ENCODE results near the gene SCFD2.

SCFD2 gene

GRCh38 chr4:53015681-53016080, 350.2 kb downstream of the SCFD2 start:
- DNase-seq (ENCODE audit: low spot score), result no peak
- in situ Hi-C loops (cut with MboI; ENCODE audit: low sequenced_read_pairs, unreplicated experiment), result loop anchor here (25.0 kb wide), 1 partner anchor 1197 kb away; no protein-coding TSS in a partner anchor
- TF ChIP-seq, protein P1, sequence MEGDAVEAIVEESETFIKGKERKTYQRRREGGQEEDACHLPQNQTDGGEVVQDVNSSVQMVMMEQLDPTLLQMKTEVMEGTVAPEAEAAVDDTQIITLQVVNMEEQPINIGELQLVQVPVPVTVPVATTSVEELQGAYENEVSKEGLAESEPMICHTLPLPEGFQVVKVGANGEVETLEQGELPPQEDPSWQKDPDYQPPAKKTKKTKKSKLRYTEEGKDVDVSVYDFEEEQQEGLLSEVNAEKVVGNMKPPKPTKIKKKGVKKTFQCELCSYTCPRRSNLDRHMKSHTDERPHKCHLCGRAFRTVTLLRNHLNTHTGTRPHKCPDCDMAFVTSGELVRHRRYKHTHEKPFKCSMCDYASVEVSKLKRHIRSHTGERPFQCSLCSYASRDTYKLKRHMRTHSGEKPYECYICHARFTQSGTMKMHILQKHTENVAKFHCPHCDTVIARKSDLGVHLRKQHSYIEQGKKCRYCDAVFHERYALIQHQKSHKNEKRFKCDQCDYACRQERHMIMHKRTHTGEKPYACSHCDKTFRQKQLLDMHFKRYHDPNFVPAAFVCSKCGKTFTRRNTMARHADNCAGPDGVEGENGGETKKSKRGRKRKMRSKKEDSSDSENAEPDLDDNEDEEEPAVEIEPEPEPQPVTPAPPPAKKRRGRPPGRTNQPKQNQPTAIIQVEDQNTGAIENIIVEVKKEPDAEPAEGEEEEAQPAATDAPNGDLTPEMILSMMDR (IDR thresholded peaks at IDR 0.05; ENCODE audit: borderline replicate concordance, control extremely low read depth, extremely low read depth, insufficient read depth, missing control alignments), result no peak

- no peak for DNase-seq (ENCODE audit: low spot score)
- in situ Hi-C loops (cut with MboI; ENCODE audit: low sequenced_read_pairs, unreplicated experiment), result loop anchor here (25.0 kb wide), 1 partner anchor 1197 kb away; no protein-coding TSS in a partner anchor
- TF ChIP-seq, protein P1 (IDR thresholded peaks at IDR 0.05; ENCODE audit: borderline replicate concordance, control extremely low read depth, extremely low read depth, insufficient read depth, missing control alignments), result no peak
Measured at GRCh38 chr4:53014881-53015280, 351.0 kb downstream of the SCFD2 start.

DNA sequence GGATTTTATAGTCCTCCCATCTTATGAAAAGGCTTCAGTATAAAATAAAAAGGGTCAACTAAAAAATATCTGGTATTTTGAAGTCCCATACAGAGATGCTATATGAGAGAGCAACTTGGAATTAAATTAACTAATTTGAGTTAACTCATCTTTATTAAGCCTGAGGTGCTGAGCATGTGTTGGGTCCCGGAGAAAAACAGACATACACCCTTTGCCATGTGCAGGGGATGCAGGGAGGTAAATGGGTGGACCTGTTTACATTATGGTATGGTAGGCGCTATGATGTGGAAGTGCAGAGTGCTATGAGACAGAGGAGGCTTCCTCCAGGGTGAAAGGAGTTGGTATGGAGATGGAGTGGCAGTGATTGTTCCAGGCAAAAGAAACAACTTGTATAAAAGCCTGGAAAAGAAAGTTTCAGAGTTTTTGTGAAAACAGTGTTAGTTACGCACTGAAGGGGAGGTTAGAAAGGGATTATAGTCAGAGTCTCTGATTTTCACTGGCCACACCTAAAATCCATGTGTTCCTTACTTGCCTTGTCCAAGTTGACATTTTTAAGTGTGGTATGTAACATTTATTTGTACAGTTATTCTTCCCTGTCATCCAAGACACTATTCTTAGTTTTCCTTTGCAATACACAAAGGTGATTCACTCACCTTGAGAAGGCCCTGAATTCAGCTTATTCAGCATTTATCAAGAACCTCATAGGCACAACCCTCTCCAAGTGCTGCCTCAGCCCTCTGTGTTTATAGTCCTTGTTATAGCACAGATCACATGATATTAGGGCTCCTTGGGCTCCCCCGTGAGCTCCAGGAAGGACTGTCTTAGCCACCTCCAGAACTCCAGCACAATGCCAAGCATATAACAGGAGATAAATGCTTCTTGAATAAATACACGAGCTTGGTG, 351.7 kb downstream of the SCFD2 start:
- TF ChIP-seq, protein P1 (IDR thresholded peaks at IDR 0.05; ENCODE audit: borderline replicate concordance, control extremely low read depth, extremely low read depth, insufficient read depth, missing control alignments), result no peak
- DNase-seq (ENCODE audit: low spot score), result no peak
- in situ Hi-C loops (cut with MboI; ENCODE audit: low sequenced_read_pairs, unreplicated experiment), result loop anchor here (25.0 kb wide), 1 partner anchor 1198 kb away; no protein-coding TSS in a partner anchor

- no peak for DNase-seq (ENCODE audit: low spot score)
- in situ Hi-C loops (cut with MboI; ENCODE audit: low sequenced_read_pairs, unreplicated experiment), result loop anchor here (25.0 kb wide), 1 partner anchor 1200 kb away; no protein-coding TSS in a partner anchor
- TF ChIP-seq, protein P1 (IDR thresholded peaks at IDR 0.05; ENCODE audit: borderline replicate concordance, control extremely low read depth, extremely low read depth, insufficient read depth, missing control alignments), result no peak
Measured at GRCh38 chr4:53012738-53013137, 353.1 kb downstream of the SCFD2 start.

DNA sequence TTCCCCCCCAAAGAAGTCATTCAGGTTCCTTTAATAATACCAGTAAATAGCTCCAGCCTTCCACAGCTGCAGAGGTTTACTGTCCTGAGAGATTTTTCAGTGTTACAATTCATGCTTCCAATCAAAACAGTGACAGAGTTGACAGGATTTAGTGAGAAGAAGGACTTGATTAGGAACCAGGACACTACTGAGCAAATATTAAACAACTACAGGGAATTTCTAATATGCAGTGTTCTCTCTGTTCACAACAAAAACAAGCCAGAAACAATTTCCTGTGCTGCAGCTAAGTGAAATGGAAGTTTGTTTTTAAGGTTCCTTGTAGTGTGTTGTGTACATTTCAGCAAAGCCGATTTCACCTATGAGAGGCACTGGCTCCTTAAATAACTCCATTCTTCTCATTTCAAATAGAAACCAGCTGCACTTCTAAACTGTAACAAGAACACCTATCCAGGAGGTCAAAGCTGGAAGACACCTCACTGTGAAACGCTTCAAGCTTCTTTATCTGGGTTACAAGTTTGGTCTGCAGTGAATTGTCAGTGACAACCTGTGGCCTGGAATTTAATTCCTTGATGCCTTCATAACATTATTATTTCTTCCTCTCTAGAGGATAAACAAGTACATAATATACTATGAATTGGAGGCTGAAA, 354.5 kb downstream of the SCFD2 start:
- no peak for DNase-seq (ENCODE audit: low spot score)
- in situ Hi-C loops (cut with MboI; ENCODE audit: low sequenced_read_pairs, unreplicated experiment), result loop anchor here (25.0 kb wide), 1 partner anchor 1201 kb away; no protein-coding TSS in a partner anchor
- TF ChIP-seq, protein P1 (IDR thresholded peaks at IDR 0.05; ENCODE audit: borderline replicate concordance, control extremely low read depth, extremely low read depth, insufficient read depth, missing control alignments), result no peak

DNA sequence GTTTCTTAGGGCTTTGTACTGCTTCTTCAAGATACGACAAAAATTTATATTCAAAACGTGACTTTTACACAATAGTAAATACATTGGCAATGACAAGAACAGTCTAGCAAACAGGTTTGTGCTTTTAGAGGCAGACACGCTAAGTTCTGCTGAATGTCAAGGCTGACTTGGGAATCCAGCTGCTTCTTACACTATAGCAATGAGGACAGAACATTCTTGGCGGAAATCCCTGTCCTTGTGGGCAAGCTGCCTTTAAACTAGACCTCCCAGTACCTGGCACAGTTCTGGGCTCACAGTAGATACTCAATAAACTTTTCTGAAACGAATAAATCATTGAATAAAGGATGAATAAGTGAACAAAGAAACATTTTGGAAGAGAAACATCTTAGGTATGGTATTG, 355.5 kb downstream of the SCFD2 start:
- DNase-seq (ENCODE audit: low spot score), result no peak
- TF ChIP-seq, protein P1 (IDR thresholded peaks at IDR 0.05; ENCODE audit: borderline replicate concordance, control extremely low read depth, extremely low read depth, insufficient read depth, missing control alignments), result no peak
- in situ Hi-C loops (cut with MboI; ENCODE audit: low sequenced_read_pairs, unreplicated experiment), result loop anchor here (25.0 kb wide), 1 partner anchor 1202 kb away; no protein-coding TSS in a partner anchor
